Liver (tissue), 9 donors: ENCODE results near the gene EARS2. TPM values are rescaled to one million over a fixed set of nuclear protein-coding genes. Genes with fewer than 3 reads are reported as not detected.

Source experiments
- DNase-seq: peaks from one replicate; pipeline ENCODE4 v3.0.0-alpha.2; 2017; ENCODE audit warnings: low spot score
- H3K27ac ChIP-seq, 2 donors: one replicate each; pipeline ENCODE4 v1.7.0; 2013; ENCODE audit warnings: inconsistent platforms in 2 of 2, low read length in 2 of 2, control low read depth in 1 of 2, low read depth in 1 of 2, mild to moderate bottlenecking in 1 of 2
- H3K27me3 ChIP-seq, 4 donors: one replicate each; pipeline versions ENCODE4 v1.6.1 to v1.7.0; 2013; ENCODE audit warnings: low read length in 3 of 4, inconsistent platforms in 1 of 4, mild to moderate bottlenecking in 1 of 4, moderate library complexity in 1 of 4; ENCODE audit not compliant: control insufficient read depth in 4 of 4, insufficient read depth in 4 of 4
- H3K36me3 ChIP-seq, 4 donors: one replicate each; pipeline versions ENCODE4 v1.6.1 to v1.7.0; 2013; ENCODE audit warnings: low read length in 3 of 4, mild to moderate bottlenecking in 3 of 4, low read depth in 1 of 4, moderate library complexity in 1 of 4; ENCODE audit not compliant: control insufficient read depth in 4 of 4, insufficient read depth in 3 of 4
- H3K4me1 ChIP-seq, 4 donors: one replicate each; pipeline versions ENCODE4 v1.6.1 to v1.7.0; 2013; ENCODE audit warnings: low read length in 3 of 4, mild to moderate bottlenecking in 3 of 4, moderate library complexity in 1 of 4; ENCODE audit not compliant: control insufficient read depth in 4 of 4, insufficient read depth in 4 of 4
- H3K4me3 ChIP-seq, 3 donors: one replicate each; pipeline versions ENCODE4 v1.6.1 to v1.7.0; 2013; ENCODE audit warnings: low read length in 3 of 3, control low read depth in 1 of 3, low read depth in 1 of 3, mild to moderate bottlenecking in 1 of 3
- H3K9ac ChIP-seq, 2 donors: one replicate each; pipeline ENCODE4 v1.7.0; 2013; ENCODE audit warnings: low read length in 2 of 2, mild to moderate bottlenecking in 2 of 2, moderate library complexity in 2 of 2, control low read depth in 1 of 2, low read depth in 1 of 2
- H3K9me3 ChIP-seq, 4 donors: one replicate each; pipeline versions ENCODE4 v1.6.1 to v1.7.0; 2013; ENCODE audit warnings: low read length in 3 of 4; ENCODE audit not compliant: control insufficient read depth in 4 of 4
- ATF3 ChIP-seq: IDR thresholded peaks from 2 replicates; pipeline ENCODE4 v1.6.1; 2016; ENCODE audit warnings: antibody characterized with exemption
- EGR1 ChIP-seq, 2 donors: IDR thresholded peaks; 2 replicates each; pipeline ENCODE4 v1.6.1; 2016 to 2018; ENCODE audit warnings: antibody characterized with exemption in 2 of 2, low read depth in 2 of 2
- FOXA1 ChIP-seq: IDR thresholded peaks from 2 replicates; pipeline ENCODE4 v1.6.1; 2016; ENCODE audit warnings: antibody characterized with exemption
- GABPA ChIP-seq, 2 donors: IDR thresholded peaks in 1 of 2; conservative IDR thresholded peaks in 1 of 2; 2 replicates each; pipeline ENCODE4 v1.6.1; 2016; ENCODE audit warnings: antibody characterized with exemption in 2 of 2, mild to moderate bottlenecking in 1 of 2, moderate library complexity in 1 of 2
- HNF4A ChIP-seq, 2 donors: conservative IDR thresholded peaks; 2 replicates each; pipeline ENCODE4 v1.6.1; 2016; ENCODE audit warnings: antibody characterized with exemption in 2 of 2, mild to moderate bottlenecking in 2 of 2
- JUND ChIP-seq, 2 donors: IDR thresholded peaks; 2 replicates each; pipeline ENCODE4 v1.6.1; 2016; ENCODE audit warnings: antibody characterized with exemption in 2 of 2
- MAX ChIP-seq: IDR thresholded peaks from 2 replicates; pipeline ENCODE4 v1.6.1; 2016; ENCODE audit warnings: antibody characterized with exemption
- NR2F2 ChIP-seq: IDR thresholded peaks from 2 replicates; pipeline ENCODE4 v1.6.1; 2016; ENCODE audit warnings: antibody characterized with exemption
- RAD21 ChIP-seq, 2 donors: IDR thresholded peaks; 2 replicates each; pipeline ENCODE4 v1.6.1; 2016; ENCODE audit warnings: antibody characterized with exemption in 2 of 2, mild to moderate bottlenecking in 2 of 2
- RXRA ChIP-seq, 2 donors: IDR thresholded peaks; 2 replicates each; pipeline ENCODE4 v1.6.1; 2017 to 2018; ENCODE audit warnings: antibody characterized with exemption in 2 of 2, mild to moderate bottlenecking in 1 of 2
- SP1 ChIP-seq: IDR thresholded peaks from 2 replicates; pipeline ENCODE4 v1.6.1; 2018; ENCODE audit warnings: antibody characterized with exemption, mild to moderate bottlenecking
- TAF1 ChIP-seq: conservative IDR thresholded peaks from 2 replicates; pipeline ENCODE4 v1.6.1; 2016; ENCODE audit warnings: antibody characterized with exemption, mild to moderate bottlenecking
- ZBTB33 ChIP-seq: IDR thresholded peaks from 2 replicates; pipeline ENCODE4 v1.6.1; 2016; ENCODE audit warnings: antibody characterized with exemption
- WGBS: extraction: QIAGEN DNeasy Blood & Tissue Kit; methylation state at CpG from one replicate; pipeline ENCODE4 v1.1.7; 2013; 5-methylcytosine and 5-hydroxymethylcytosine counted together
- polyA plus RNA-seq, 2 donors: library from polyadenylated mRNA; stranded (reverse) in 1 of 2; unstranded in 1 of 2; fragments of 200-250 nt in 1 of 2; fragments of >200 nt in 1 of 2; fragmentation: Nextera tagmentation in 1 of 2; extraction: Ambion mirVana in 1 of 2; gene quantifications; one replicate each; pipeline versions ENCODE4 v1.2.1 to v1.2.3, GENCODE V29; 2013 to 2015
- total RNA-seq, 2 donors: library from RNA; depleted of rRNA; stranded (reverse); fragments of >200 nt; gene quantifications; one replicate each; pipeline ENCODE4 v1.2.3, GENCODE V29; 2014
- TF ChIP-seq, protein P1 (sequence below): fragments of 150-350 bp; IDR thresholded peaks from 2 replicates; pipeline ENCODE4 v1.5.1; 2017; ENCODE audit warnings: improper control_type of control experiment, low read depth, low read length; ENCODE audit not compliant: missing input control
- donor health status: healthy.
- donor health status: healthy.
- donor health status: healthy.
- donor health status: healthy.
- donor health status: healthy.

Gene EARS2
- total and polyA plus RNA-seq, 4 donors: 11.6 to 31.0 (median 19.6) TPM

- no peak overlapping the region for H3K9ac ChIP-seq
- H3K36me3 ChIP-seq: peaks cover 22 to 82% (median 66%) of the 10 kb centered on the region in 4 donors
- H3K27me3 ChIP-seq: no peaks in the 10 kb centered on the region
- no peak overlapping the region for H3K4me3 ChIP-seq
- no peaks in the 10 kb centered on the region for H3K9me3 ChIP-seq
- DNase-seq: no peak
- no peaks in the 10 kb centered on the region for H3K4me1 ChIP-seq
- H3K27ac ChIP-seq: no peak overlapping the region
- 99% methylated on average over 3 of the region's 3 CpGs for WGBS
- TF ChIP-seq ATF3: no peak
- no peak for TF ChIP-seq ZBTB33
- no peak for TF ChIP-seq GABPA (IDR thresholded peaks at IDR 0.05 in 1 of 2, conservative IDR thresholded peaks at IDR 0.05 in 1 of 2)
- no peak for TF ChIP-seq RXRA (IDR thresholded peaks at IDR 0.05)
- no peak for TF ChIP-seq EGR1 (IDR thresholded peaks at IDR 0.05; ENCODE audit: low read depth in 2 of 2)
- no peak for TF ChIP-seq TAF1
- no peak for TF ChIP-seq HNF4A (conservative IDR thresholded peaks at IDR 0.05)
- TF ChIP-seq SP1: no peak
- TF ChIP-seq, protein P1, sequence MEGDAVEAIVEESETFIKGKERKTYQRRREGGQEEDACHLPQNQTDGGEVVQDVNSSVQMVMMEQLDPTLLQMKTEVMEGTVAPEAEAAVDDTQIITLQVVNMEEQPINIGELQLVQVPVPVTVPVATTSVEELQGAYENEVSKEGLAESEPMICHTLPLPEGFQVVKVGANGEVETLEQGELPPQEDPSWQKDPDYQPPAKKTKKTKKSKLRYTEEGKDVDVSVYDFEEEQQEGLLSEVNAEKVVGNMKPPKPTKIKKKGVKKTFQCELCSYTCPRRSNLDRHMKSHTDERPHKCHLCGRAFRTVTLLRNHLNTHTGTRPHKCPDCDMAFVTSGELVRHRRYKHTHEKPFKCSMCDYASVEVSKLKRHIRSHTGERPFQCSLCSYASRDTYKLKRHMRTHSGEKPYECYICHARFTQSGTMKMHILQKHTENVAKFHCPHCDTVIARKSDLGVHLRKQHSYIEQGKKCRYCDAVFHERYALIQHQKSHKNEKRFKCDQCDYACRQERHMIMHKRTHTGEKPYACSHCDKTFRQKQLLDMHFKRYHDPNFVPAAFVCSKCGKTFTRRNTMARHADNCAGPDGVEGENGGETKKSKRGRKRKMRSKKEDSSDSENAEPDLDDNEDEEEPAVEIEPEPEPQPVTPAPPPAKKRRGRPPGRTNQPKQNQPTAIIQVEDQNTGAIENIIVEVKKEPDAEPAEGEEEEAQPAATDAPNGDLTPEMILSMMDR: no peak
- TF ChIP-seq FOXA1: no peak
- no peak for TF ChIP-seq JUND (IDR thresholded peaks at IDR 0.05)
- TF ChIP-seq NR2F2: no peak
- TF ChIP-seq RAD21 (IDR thresholded peaks at IDR 0.05): no peak
These were observed 78.6 kb downstream of the EARS2 start for GRCh38 chr16:23478566-23478965.

DNA sequence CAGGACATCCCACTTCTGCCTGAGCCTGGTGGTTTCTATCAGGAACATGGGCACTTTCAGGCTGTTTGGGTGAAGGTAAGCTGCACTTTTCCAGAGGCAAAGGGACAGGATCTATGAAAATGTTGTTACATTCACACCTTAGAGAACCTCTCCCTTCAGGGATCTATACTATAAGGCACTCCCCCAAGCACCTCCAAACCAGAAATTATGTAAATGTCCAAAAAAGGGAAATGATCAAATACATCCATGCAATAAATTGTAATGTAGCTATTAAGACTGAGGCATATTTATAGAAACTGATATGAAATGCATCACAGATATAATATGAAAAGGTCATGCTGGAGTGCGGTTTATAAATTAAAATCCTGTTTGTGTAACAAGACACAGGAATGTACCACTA, 80.9 kb downstream of the EARS2 start:
- WGBS: 99% methylated on average over 1 of the region's 1 CpG

More for the DNA sequence above, 80.9 kb downstream of the EARS2 start:
- no peak overlapping the region for H3K4me3 ChIP-seq
- DNase-seq: no peak
- TF ChIP-seq NR2F2 (no peak), GABPA (IDR thresholded peaks at IDR 0.05 in 1 of 2, conservative IDR thresholded peaks at IDR 0.05 in 1 of 2) (no peak), HNF4A (conservative IDR thresholded peaks at IDR 0.05) (no peak), ATF3 (no peak), RXRA (IDR thresholded peaks at IDR 0.05) (no peak), TAF1 (no peak), EGR1 (IDR thresholded peaks at IDR 0.05; ENCODE audit: low read depth in 2 of 2) (no peak), FOXA1 (no peak), JUND (IDR thresholded peaks at IDR 0.05) (no peak), MAX (no peak), SP1 (no peak)
- H3K4me1 ChIP-seq: no peaks in the 10 kb centered on the region
- no peaks in the 10 kb centered on the region for H3K27me3 ChIP-seq
- H3K9ac ChIP-seq: no peak overlapping the region
- H3K36me3 ChIP-seq: peaks cover 17 to 63% (median 49%) of the 10 kb centered on the region in 4 donors
- no peak overlapping the region for H3K27ac ChIP-seq
- no peaks in the 10 kb centered on the region for H3K9me3 ChIP-seq

Other genes with a start within 250 kb of the EARS2 start
- 10 to 100 TPM in 1 of 2 donors, 1 to 10 TPM in 1; 7.7 to 11.4 TPM for gene COG7, start 104.2 kb downstream of the EARS2 start, total RNA-seq
- gene COG7, start 104.2 kb downstream of the EARS2 start, polyA plus RNA-seq: 1 to 10 TPM; 5.1 to 5.6 TPM
- gene GGA2, start 46.9 kb downstream of the EARS2 start, total RNA-seq: 10 to 100 TPM; 21.0 to 23.9 TPM
- 10 to 100 TPM in 1 of 2 donors, 1 to 10 TPM in 1; 8.4 to 11.1 TPM for gene GGA2, start 46.9 kb downstream of the EARS2 start, polyA plus RNA-seq
- gene UBFD1, start 377 bp upstream of the EARS2 start, total RNA-seq: 10 to 100 TPM; 38.4 to 42.4 TPM
- 10 to 100 TPM in 1 of 2 donors, 1 to 10 TPM in 1; 9.2 to 12.8 TPM for gene UBFD1, start 377 bp upstream of the EARS2 start, polyA plus RNA-seq
- 100 to 1,000 TPM in 1 of 2 donors, 10 to 100 TPM in 1; 47.4 to 130 TPM for gene NDUFAB1, start 39.0 kb upstream of the EARS2 start, total RNA-seq
- 100 to 1,000 TPM; 168 to 263 TPM for gene NDUFAB1, start 39.0 kb upstream of the EARS2 start, polyA plus RNA-seq
- 1 to 10 TPM; 4.5 to 7.6 TPM for gene PALB2, start 84.0 kb upstream of the EARS2 start, total RNA-seq
- 1 to 10 TPM; 4.1 to 5.0 TPM for gene PALB2, start 84.0 kb upstream of the EARS2 start, polyA plus RNA-seq
- gene DCTN5, start 84.1 kb upstream of the EARS2 start, total RNA-seq: 10 to 100 TPM; 15.1 to 20.9 TPM
- 10 to 100 TPM in 1 of 2 donors, 1 to 10 TPM in 1; 8.3 to 16.9 TPM for gene DCTN5, start 84.1 kb upstream of the EARS2 start, polyA plus RNA-seq
- 10 to 100 TPM in 1 of 2 donors, under 1 TPM in 1; 0.33 to 30.3 TPM for gene PLK1, start 121.5 kb upstream of the EARS2 start, total RNA-seq
- gene PLK1, start 121.5 kb upstream of the EARS2 start, polyA plus RNA-seq: 1 to 10 TPM; 1.2 to 3.4 TPM
- gene ERN2, start 155.9 kb upstream of the EARS2 start, total RNA-seq: under 1 TPM in 1 of 2 donors, not detected in 1; 0.17 TPM
- under 1 TPM in 1 of 2 donors, not detected in 1; 0.01 TPM for gene ERN2, start 155.9 kb upstream of the EARS2 start, polyA plus RNA-seq
- not detected for gene CHP2, start 197.7 kb upstream of the EARS2 start, total RNA-seq
- not detected for gene CHP2, start 197.7 kb upstream of the EARS2 start, polyA plus RNA-seq